ENCODE measurements around the gene ZC2HC1C.
"Not testable (repeated sequence)": the region's sequence is repeated elsewhere in the genome, so short reads cannot be mapped to it uniquely, and the experiment has no call there.

Gene ZC2HC1C

GRCh38 chr14:75126679-75127473 lies 57.4 kb downstream of the ZC2HC1C start, which contains the start of gene NEK9:
NEK9 (minus strand) TSS chr14:75127048; CDS start chr14:75126921, 127 bp downstream.
- no peak for TF ChIP-seq CTCF (IDR thresholded peaks at IDR 0.05; ENCODE audit: low read depth, low read length, missing control alignments)
- peak within 1 kb of the TSS; percentile 76 for H3K4me3 ChIP-seq (replicated peaks; ENCODE audit: low read depth, low read length)
- peak; percentile 52 for DNase-seq (ENCODE audit: extremely low read depth, low read depth)

- H3K4me3 ChIP-seq (replicated peaks; ENCODE audit: low read depth, low read length) = peak overlapping the region; percentile 76
- not testable (repeated sequence) for DNase-seq (ENCODE audit: extremely low read depth, low read depth)
Observed at GRCh38 chr14:75127474-75127820, 58.0 kb downstream of the ZC2HC1C start.

- no peak for TF ChIP-seq CTCF (IDR thresholded peaks at IDR 0.05; ENCODE audit: low read depth, low read length, missing control alignments)
- H3K4me3 ChIP-seq (replicated peaks; ENCODE audit: low read depth, low read length) = peak overlapping the region; percentile 76
- no peak for DNase-seq (ENCODE audit: extremely low read depth, low read depth)
Observed at GRCh38 chr14:75127903-75128595, 58.6 kb downstream of the ZC2HC1C start.

GRCh38 chr14:75128596-75128990 lies 59.2 kb downstream of the ZC2HC1C start:
- DNase-seq (ENCODE audit: extremely low read depth, low read depth) = no peak
- no peak for TF ChIP-seq CTCF (IDR thresholded peaks at IDR 0.05; ENCODE audit: low read depth, low read length, missing control alignments)
- H3K4me3 ChIP-seq (replicated peaks; ENCODE audit: low read depth, low read length) = no peak overlapping the region

All from HFF-Myc (cell line).